Smooth muscle cell of the coronary artery (primary cell): ENCODE measurements around the gene HEBP2. TPM values are rescaled to one million over a fixed set of nuclear protein-coding genes. Genes with fewer than 3 reads are reported as not detected.

Source experiments
- total RNA-seq: library from RNA; depleted of rRNA; stranded (reverse); fragments of >200 nt; gene quantifications from 2 replicates; pipeline ENCODE4 v1.2.3, GENCODE V29; 2014; ENCODE audit warnings: low replicate concordance

HEBP2 gene
- 6.7 and 29.5 TPM in 2 replicates for total RNA-seq

GRCh38 chr6:138403801-138404665 lies at the start of gene HEBP2:
TSS of gene HEBP2 (plus strand) at chr6:138404223. CDS start at chr6:138404496, 273 bp downstream.

GRCh38 chr6:138377844-138378243 lies 26.2 kb upstream of the HEBP2 start, which contains the start of gene SMIM28:
TSS of gene SMIM28 (plus strand) at chr6:138377905. CDS start at chr6:138378073, 168 bp downstream.

Other genes starting within 250 kb of the HEBP2 start
- gene ARFGEF3, start 242.3 kb upstream of the HEBP2 start, total RNA-seq, result under 0.01 and 0.08 TPM in 2 replicates
- gene PBOV1, start 185.7 kb upstream of the HEBP2 start, total RNA-seq, result not detected in 2 replicates
- not detected in 2 replicates for gene SMIM28, start 26.3 kb upstream of the HEBP2 start, total RNA-seq
- 3.5 and 5.9 TPM in 2 replicates for gene NHSL1, start 95.3 kb downstream of the HEBP2 start, total RNA-seq